ENCODE data around the gene XCR1.
"Not testable (repeated sequence)": the region's sequence is repeated elsewhere in the genome, so short reads cannot be mapped to it uniquely, and the experiment has no call there.

Gene XCR1

DNA sequence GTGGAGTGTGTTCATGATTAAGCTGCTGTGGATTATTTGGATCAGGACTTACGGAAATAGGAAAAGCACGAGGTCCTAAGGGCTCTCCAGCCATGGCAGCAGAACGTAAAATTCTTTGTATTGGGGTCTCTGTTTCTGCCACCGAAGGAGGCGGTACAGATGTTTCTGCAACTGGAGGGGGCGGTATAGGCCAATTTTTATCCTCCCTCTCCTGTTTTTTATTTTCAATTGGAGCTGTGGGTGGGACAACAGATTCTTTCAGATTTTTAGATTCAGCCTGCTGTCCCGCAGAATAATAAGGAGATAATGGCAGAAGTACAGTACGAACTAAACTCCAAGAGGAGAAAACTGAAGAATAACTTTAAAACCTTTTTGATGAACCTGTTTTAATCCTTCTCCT is 26.0 kb upstream of the XCR1 start:
- H4K20me1 ChIP-seq (ENCODE audit: insufficient read depth); H3K27ac ChIP-seq; H3K36me3 ChIP-seq (ENCODE audit: insufficient read depth); H3K27me3 ChIP-seq (ENCODE audit: insufficient read depth, low read depth); H3K4me3 ChIP-seq (IDR thresholded peaks at IDR 0.05; ENCODE audit: insufficient read depth, low read depth, low read length); H3K4me2 ChIP-seq; H3K79me2 ChIP-seq (ENCODE audit: insufficient read depth, low read depth); H3K4me1 ChIP-seq (ENCODE audit: low read depth, poor library complexity, severe bottlenecking); H3K9ac ChIP-seq; H2AFZ ChIP-seq (ENCODE audit: low read depth): not testable (repeated sequence)

DNA sequence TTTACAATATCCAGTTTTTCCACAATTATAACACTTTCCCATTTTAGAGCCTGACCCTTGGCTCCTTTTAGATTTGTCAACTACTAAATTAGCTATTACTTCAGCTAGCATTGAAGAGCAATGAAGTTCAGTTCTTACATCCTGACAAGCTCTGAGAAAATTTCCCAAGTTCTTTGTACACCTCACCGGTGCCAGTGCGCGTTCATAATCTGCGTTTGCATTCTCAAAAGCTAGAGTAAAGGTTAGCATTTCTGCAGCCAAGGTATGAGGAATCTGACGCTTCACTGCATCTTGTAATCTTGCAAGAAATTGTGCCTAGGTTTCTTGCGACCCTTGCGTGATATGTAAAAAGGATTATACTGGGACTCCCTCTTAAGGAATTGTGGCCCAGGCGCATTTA is 25.2 kb upstream of the XCR1 start:
- Histone ChIP-seq H2AFZ (ENCODE audit: low read depth) (no peak overlapping the region), H3K36me3 (ENCODE audit: insufficient read depth) (no peaks in the 10 kb centered on the region), H3K79me2 (ENCODE audit: insufficient read depth, low read depth) (no peaks in the 10 kb centered on the region), H3K9ac (no peak overlapping the region), H3K4me3 (IDR thresholded peaks at IDR 0.05; ENCODE audit: insufficient read depth, low read depth, low read length) (no peak overlapping the region), H3K27me3 (ENCODE audit: insufficient read depth, low read depth) (no peaks in the 10 kb centered on the region), H3K27ac (no peak overlapping the region), H3K4me1 (ENCODE audit: low read depth, poor library complexity, severe bottlenecking) (no peaks in the 10 kb centered on the region), H3K4me2 (no peak overlapping the region), H4K20me1 (ENCODE audit: insufficient read depth) (no peaks in the 10 kb centered on the region)
- TF ChIP-seq, protein P1, sequence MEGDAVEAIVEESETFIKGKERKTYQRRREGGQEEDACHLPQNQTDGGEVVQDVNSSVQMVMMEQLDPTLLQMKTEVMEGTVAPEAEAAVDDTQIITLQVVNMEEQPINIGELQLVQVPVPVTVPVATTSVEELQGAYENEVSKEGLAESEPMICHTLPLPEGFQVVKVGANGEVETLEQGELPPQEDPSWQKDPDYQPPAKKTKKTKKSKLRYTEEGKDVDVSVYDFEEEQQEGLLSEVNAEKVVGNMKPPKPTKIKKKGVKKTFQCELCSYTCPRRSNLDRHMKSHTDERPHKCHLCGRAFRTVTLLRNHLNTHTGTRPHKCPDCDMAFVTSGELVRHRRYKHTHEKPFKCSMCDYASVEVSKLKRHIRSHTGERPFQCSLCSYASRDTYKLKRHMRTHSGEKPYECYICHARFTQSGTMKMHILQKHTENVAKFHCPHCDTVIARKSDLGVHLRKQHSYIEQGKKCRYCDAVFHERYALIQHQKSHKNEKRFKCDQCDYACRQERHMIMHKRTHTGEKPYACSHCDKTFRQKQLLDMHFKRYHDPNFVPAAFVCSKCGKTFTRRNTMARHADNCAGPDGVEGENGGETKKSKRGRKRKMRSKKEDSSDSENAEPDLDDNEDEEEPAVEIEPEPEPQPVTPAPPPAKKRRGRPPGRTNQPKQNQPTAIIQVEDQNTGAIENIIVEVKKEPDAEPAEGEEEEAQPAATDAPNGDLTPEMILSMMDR (conservative IDR thresholded peaks at IDR 0.05; ENCODE audit: low read depth, low read length) = no peak

DNA sequence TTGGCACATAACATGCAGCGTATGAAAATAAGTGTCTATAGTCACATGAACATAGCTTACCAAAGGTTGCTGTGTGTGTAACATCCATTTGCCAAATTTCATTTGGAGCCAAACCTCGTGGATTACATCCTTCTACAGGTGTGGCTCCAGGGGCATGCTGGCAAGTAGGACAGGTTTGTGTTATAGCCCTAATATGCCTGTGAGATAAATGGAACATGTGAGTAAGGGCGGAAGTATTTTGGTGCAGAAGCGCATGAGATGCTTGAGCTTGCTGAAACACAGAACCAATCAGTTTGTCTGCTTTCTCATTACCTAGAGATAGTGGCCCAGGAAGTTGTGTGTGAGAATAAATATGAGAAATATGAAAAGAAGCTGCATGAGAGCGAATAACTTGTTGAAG is 21.8 kb upstream of the XCR1 start:
- H3K4me2 ChIP-seq = no peak overlapping the region
- TF ChIP-seq, protein P1 (conservative IDR thresholded peaks at IDR 0.05; ENCODE audit: low read depth, low read length) = no peak
- H3K27me3 ChIP-seq (ENCODE audit: insufficient read depth, low read depth) = no peaks in the 10 kb centered on the region
- H3K9ac ChIP-seq = no peak overlapping the region
- H3K36me3 ChIP-seq (ENCODE audit: insufficient read depth) = no peaks in the 10 kb centered on the region
- H3K4me1 ChIP-seq (ENCODE audit: low read depth, poor library complexity, severe bottlenecking) = no peaks in the 10 kb centered on the region
- no peaks in the 10 kb centered on the region for H3K79me2 ChIP-seq (ENCODE audit: insufficient read depth, low read depth)
- no peaks in the 10 kb centered on the region for H4K20me1 ChIP-seq (ENCODE audit: insufficient read depth)
- no peak overlapping the region for H3K4me3 ChIP-seq (IDR thresholded peaks at IDR 0.05; ENCODE audit: insufficient read depth, low read depth, low read length)
- H3K27ac ChIP-seq = no peak overlapping the region
- no peak overlapping the region for H2AFZ ChIP-seq (ENCODE audit: low read depth)

DNA sequence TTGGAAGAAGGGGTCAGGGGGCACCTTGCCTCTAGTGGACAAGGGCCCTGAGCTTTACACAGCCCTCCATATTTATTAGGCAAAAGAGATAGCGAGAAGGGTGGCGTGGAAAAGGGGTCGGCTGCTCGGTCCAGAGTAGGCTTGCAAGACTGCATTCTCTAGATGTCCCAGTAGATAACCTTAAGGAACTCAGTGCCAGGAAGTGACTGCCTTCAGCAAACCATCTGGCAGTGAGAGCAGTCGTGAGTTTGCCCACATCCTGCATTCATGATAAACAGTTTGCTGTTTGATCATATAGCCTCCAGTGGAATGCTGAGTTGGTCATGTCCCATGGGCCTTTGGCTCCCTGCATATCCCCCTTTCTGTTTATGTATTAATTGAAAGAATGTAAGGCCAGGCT is 18.9 kb upstream of the XCR1 start:
- H4K20me1 ChIP-seq (ENCODE audit: insufficient read depth); H3K9ac ChIP-seq; H2AFZ ChIP-seq (ENCODE audit: low read depth); H3K36me3 ChIP-seq (ENCODE audit: insufficient read depth); H3K4me2 ChIP-seq; H3K27ac ChIP-seq; H3K79me2 ChIP-seq (ENCODE audit: insufficient read depth, low read depth); H3K4me3 ChIP-seq (IDR thresholded peaks at IDR 0.05; ENCODE audit: insufficient read depth, low read depth, low read length); H3K27me3 ChIP-seq (ENCODE audit: insufficient read depth, low read depth); H3K4me1 ChIP-seq (ENCODE audit: low read depth, poor library complexity, severe bottlenecking): not testable (repeated sequence)

DNA sequence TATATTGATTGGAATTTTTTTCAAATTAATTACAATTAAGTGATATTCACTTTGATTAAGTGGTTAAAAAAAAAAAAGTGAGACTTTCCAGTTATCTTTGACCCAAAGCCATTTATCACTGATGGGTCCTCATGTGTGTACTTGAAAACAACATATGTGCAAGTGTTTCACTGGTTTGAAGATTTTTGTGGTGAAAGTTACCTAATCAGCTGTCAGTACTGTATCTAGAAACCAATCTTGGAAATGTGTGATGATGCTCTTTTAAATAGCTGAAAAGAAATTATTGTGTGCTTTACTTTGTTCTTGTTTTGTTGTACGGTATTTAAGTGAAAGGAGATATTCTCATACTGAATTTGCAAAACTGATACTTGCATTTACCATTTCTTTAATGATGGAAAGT is 11.6 kb upstream of the XCR1 start:
- H3K4me1 ChIP-seq (ENCODE audit: low read depth, poor library complexity, severe bottlenecking) = no peaks in the 10 kb centered on the region
- no peak overlapping the region for H3K27ac ChIP-seq

DNA sequence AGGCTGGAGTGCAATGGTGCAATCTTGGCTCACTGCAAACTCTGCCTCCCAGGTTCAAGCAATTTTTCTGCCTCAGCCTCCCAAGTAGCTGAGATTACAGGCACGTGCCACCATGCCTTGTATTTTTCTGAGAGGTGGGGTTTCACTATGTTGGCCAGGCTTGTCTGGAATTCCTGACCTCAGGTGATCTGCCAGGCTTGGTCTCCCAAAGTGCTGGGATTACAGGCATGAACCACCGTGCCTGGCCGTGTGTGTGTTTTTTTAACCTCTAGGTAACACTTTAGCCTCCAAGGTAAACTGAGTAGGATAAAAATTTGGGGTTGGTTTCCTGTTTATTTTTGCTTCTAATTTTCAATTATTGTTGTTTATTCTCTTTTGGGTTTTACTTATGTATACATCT is 10.8 kb upstream of the XCR1 start:
- not testable (repeated sequence) for H3K4me2 ChIP-seq; H3K4me1 ChIP-seq (ENCODE audit: low read depth, poor library complexity, severe bottlenecking); H4K20me1 ChIP-seq (ENCODE audit: insufficient read depth); H3K27me3 ChIP-seq (ENCODE audit: insufficient read depth, low read depth); H2AFZ ChIP-seq (ENCODE audit: low read depth); H3K36me3 ChIP-seq (ENCODE audit: insufficient read depth); H3K79me2 ChIP-seq (ENCODE audit: insufficient read depth, low read depth); H3K9ac ChIP-seq; H3K27ac ChIP-seq; H3K4me3 ChIP-seq (IDR thresholded peaks at IDR 0.05; ENCODE audit: insufficient read depth, low read depth, low read length)

More for the DNA sequence above, 11.6 kb upstream of the XCR1 start:
- H4K20me1 ChIP-seq (ENCODE audit: insufficient read depth) = no peaks in the 10 kb centered on the region
- no peak overlapping the region for H2AFZ ChIP-seq (ENCODE audit: low read depth)
- H3K27me3 ChIP-seq (ENCODE audit: insufficient read depth, low read depth) = no peaks in the 10 kb centered on the region
- TF ChIP-seq, protein P1 (conservative IDR thresholded peaks at IDR 0.05; ENCODE audit: low read depth, low read length) = no peak
- no peak overlapping the region for H3K9ac ChIP-seq
- H3K79me2 ChIP-seq (ENCODE audit: insufficient read depth, low read depth) = no peaks in the 10 kb centered on the region
- H3K4me3 ChIP-seq (IDR thresholded peaks at IDR 0.05; ENCODE audit: insufficient read depth, low read depth, low read length) = no peak overlapping the region
- no peaks in the 10 kb centered on the region for H3K36me3 ChIP-seq (ENCODE audit: insufficient read depth)
- no peak overlapping the region for H3K4me2 ChIP-seq
